Glutamatergic neuron (in vitro differentiated cells): ENCODE results near the gene MEN1. TPM values are rescaled to one million over a fixed set of nuclear protein-coding genes. Genes with fewer than 3 reads are reported as not detected.

Experiments
- DNase-seq: peaks from one replicate; pipeline ENCODE4 v3.0.0; 2022
- H3K27ac Mint-ChIP-seq: one replicate; pipeline ENCODE4 v1.8.0; 2020; ENCODE audit warnings: mild to moderate bottlenecking, mixed read lengths, inconsistent platforms; ENCODE audit not compliant: unreplicated experiment
- H3K27me3 Mint-ChIP-seq: one replicate; pipeline ENCODE4 v1.8.0; 2020; ENCODE audit warnings: mild to moderate bottlenecking, moderate library complexity, mixed read lengths, inconsistent platforms; ENCODE audit not compliant: unreplicated experiment
- H3K36me3 Mint-ChIP-seq: one replicate; pipeline ENCODE4 v1.8.0; 2020; ENCODE audit warnings: mild to moderate bottlenecking, mixed read lengths, inconsistent platforms; ENCODE audit not compliant: unreplicated experiment
- H3K4me1 Mint-ChIP-seq: one replicate; pipeline ENCODE4 v1.8.0; 2020; ENCODE audit warnings: mild to moderate bottlenecking, low read depth, mixed read lengths, inconsistent platforms; ENCODE audit not compliant: unreplicated experiment
- H3K4me3 Mint-ChIP-seq: one replicate; pipeline ENCODE4 v1.8.0; 2020; ENCODE audit warnings: mild to moderate bottlenecking, mixed read lengths, inconsistent platforms; ENCODE audit not compliant: unreplicated experiment
- H3K9me3 Mint-ChIP-seq: one replicate; pipeline ENCODE4 v1.8.0; 2020; ENCODE audit warnings: mild to moderate bottlenecking, moderate library complexity, mixed read lengths, inconsistent platforms; ENCODE audit not compliant: unreplicated experiment
- total RNA-seq: library from RNA; stranded (reverse); fragmentation: NEBNext Ultra II Directional; extraction: Animal tissue kit (Norgen Biotek cat#: 25700); gene quantifications from one replicate; pipeline ENCODE4 v1.2.1, GENCODE V29; 2021; ENCODE audit not compliant: unreplicated experiment
- TF ChIP-seq, protein P1 (sequence below): fragments of 200-600 bp; sonication (generic); IDR thresholded peaks from one replicate; pipeline ENCODE4 v1.5.0; 2021; ENCODE audit not compliant: partially characterized antibody, unreplicated experiment

Gene MEN1
- total RNA-seq, 1 donor from 2014 or later = 39.7 TPM

DNA sequence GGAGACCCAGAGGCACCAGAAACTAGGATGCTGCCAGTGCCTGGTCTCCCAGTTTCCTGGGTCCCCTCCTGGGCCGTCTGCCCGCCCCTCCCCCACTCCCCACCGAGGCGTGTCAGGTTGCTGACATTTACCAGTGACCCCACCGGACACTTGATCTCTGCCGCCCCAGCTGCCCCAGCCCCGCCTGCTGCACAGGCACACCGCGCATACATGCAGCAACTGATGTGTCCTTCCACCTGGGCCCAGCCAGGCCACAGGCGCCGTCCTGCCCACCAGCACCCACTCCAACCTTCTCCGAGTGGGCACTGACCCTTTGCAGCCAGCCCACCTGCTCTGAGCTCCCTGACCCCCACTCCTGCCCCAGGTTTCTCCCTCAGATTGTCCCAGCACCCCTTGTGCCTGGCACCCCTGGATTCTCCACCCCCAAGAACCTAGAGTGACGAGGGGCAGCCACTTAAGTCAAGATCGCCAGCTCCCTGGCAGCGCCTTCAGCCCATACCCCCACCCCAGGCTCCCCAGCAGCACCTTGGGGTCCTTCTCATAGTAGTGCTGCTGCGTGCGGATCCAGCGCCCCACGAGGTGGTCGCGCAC lies 51.1 kb downstream of the MEN1 start:
- no peak overlapping the region for H3K27ac Mint-ChIP-seq
- H3K4me3 Mint-ChIP-seq = peak overlapping the region; percentile 52
- H3K9me3 Mint-ChIP-seq = peaks cover 6% of the 10 kb centered on the region
- TF ChIP-seq, protein P1, sequence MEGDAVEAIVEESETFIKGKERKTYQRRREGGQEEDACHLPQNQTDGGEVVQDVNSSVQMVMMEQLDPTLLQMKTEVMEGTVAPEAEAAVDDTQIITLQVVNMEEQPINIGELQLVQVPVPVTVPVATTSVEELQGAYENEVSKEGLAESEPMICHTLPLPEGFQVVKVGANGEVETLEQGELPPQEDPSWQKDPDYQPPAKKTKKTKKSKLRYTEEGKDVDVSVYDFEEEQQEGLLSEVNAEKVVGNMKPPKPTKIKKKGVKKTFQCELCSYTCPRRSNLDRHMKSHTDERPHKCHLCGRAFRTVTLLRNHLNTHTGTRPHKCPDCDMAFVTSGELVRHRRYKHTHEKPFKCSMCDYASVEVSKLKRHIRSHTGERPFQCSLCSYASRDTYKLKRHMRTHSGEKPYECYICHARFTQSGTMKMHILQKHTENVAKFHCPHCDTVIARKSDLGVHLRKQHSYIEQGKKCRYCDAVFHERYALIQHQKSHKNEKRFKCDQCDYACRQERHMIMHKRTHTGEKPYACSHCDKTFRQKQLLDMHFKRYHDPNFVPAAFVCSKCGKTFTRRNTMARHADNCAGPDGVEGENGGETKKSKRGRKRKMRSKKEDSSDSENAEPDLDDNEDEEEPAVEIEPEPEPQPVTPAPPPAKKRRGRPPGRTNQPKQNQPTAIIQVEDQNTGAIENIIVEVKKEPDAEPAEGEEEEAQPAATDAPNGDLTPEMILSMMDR = no peak
- H3K4me1 Mint-ChIP-seq = peaks cover 17% of the 10 kb centered on the region
- peaks cover 6% of the 10 kb centered on the region for H3K27me3 Mint-ChIP-seq
- no peaks in the 10 kb centered on the region for H3K36me3 Mint-ChIP-seq
- no peak for DNase-seq

DNA sequence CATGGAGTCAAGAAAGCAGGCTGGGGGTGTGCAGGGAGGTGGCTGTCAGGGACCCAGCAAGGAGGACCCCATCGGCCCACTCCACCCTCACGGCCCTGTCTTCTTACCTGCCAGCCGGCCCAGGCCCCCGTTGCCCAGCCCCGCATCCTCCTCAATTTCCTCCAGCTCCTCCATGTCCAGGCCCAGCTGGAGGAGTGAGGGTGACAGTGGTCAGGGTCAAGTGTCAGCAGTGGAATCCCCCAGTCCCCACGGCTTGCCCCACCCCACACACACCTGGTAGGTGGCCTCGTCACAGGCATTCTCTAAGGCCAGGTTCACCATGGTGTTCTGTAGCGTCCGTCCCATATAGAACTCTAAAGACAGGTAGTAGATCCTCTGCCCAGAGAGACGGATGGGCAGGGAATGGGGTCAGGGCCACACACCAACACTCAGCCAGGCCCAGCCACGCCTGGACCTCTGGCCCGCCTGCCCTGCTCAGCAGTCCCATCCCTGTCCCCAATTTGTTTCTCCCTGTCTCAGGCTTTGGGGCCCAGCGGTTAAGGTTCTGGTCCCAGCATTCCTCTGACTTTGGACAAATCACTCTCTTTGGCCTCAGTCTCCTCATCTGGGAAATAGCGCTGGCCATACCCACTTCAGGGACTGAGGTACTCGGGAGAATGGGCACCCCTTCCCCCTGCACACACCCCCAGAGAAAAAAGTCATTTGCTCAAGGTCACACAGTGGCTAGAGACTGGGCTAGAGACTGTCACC lies 51.8 kb downstream of the MEN1 start:
- no peak for DNase-seq
- peaks cover 6% of the 10 kb centered on the region for H3K27me3 Mint-ChIP-seq
- TF ChIP-seq, protein P1 = no peak
- no peak overlapping the region for H3K27ac Mint-ChIP-seq
- peaks cover 6% of the 10 kb centered on the region for H3K9me3 Mint-ChIP-seq
- no peak overlapping the region for H3K4me3 Mint-ChIP-seq
- no peaks in the 10 kb centered on the region for H3K36me3 Mint-ChIP-seq
- H3K4me1 Mint-ChIP-seq = peaks cover 11% of the 10 kb centered on the region

DNA sequence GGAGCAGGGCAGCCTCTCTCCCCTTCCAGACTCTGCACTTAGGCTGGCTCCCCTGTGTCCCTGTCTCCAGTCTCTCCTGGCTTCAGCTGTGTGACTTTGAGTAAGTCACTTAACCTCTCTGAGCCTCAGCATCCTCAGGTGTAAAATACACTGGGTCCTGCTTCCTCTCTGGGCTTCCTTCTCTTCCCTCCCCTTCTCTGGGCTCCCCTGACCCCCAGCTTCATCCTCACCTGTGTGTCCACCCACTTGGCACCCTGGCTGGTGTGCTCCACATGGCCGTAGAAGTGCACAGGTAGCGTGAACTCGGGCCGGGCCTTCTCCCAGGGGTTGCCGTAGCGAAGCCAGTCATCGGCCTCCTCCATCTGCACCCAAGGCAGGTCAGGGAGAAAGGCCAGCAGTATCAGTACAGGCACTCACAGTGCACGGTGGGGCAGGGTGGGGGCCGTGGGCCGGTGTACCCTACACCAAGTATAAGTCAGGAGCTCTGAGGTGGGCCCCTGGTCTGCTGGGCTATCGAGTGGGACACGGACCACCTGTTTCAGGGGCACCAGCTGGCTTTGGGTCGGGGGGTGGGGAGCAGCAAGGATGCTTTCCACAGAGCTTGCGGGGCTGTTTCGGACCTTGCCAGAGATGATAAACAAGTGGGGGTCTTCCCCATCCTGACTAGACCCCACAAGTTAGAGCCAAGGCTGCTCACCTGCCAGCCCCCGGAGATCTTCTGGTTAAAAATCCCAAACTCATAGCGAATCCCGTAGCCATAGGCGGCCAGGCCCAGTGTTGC lies 52.6 kb downstream of the MEN1 start:
- Mint-ChIP-seq H3K27ac (no peak overlapping the region), H3K27me3 (peaks cover 10% of the 10 kb centered on the region), H3K4me1 (peaks cover 10% of the 10 kb centered on the region), H3K9me3 (peaks cover 6% of the 10 kb centered on the region), H3K4me3 (peak overlapping the region; percentile 34), H3K36me3 (no peaks in the 10 kb centered on the region)
- no peak for DNase-seq
- TF ChIP-seq, protein P1 = no peak

DNA sequence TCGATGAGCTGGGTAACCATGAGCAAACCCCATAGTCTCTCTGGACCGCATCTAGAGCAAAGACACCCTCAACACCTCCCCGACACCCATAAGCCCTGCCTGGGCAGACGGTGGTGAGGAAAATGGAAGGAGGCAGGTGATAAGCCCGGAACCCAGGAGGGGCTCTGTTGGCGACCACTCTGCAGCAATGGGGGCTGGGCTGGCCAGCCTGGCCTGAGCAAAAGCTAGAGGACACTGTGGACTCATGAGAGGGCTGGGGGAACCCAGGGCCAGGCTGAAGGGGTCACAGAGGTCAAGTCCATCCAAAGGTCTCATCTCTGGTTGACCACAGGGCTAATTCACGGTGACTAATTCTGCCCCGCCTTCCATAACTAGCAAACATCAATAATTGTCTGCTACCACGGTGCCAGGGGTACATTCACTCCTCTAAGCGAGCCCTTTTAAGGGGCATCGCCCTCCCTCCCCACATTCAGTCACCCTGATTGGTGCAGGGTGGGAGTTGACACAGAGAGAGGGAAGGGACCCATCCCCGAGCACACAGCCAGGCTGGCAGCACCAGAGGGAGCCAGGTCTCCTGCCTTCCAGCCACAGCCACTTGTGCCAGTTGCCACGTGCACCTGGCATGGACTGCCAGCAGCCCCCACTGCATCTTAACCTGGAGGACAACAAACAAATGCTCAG lies 54.5 kb downstream of the MEN1 start:
- H3K27ac Mint-ChIP-seq = no peak overlapping the region
- no peaks in the 10 kb centered on the region for H3K36me3 Mint-ChIP-seq
- H3K27me3 Mint-ChIP-seq = peaks cover 12% of the 10 kb centered on the region
- no peak for DNase-seq
- TF ChIP-seq, protein P1 = no peak
- H3K4me3 Mint-ChIP-seq = no peak overlapping the region
- peaks cover 4% of the 10 kb centered on the region for H3K9me3 Mint-ChIP-seq
- H3K4me1 Mint-ChIP-seq = peaks cover 11% of the 10 kb centered on the region
